Body of pancreas (tissue), 4 donors: ENCODE data around the gene WSB1. TPM values are rescaled to one million over a fixed set of nuclear protein-coding genes. Genes with fewer than 3 reads are reported as not detected.

Experiments
- ATAC-seq: fragments of 150-250 bp; one replicate; pipeline ENCODE4 v1.9.1; 2016
- DNase-seq, 4 donors: peaks; one replicate each; pipeline ENCODE4 v3.0.0-alpha.2; 2019
- H3K27ac ChIP-seq, 4 donors: fragments of 200-600 bp; sonication (generic); 1 replicate in 3 of 4; 2 replicates in 1 of 4; pipeline versions ENCODE4 v1.5.1 to v1.6.1; 2016 to 2019; ENCODE audit warnings: mild to moderate bottlenecking in 1 of 4, mixed read lengths in 1 of 4, moderate library complexity in 1 of 4
- H3K27me3 ChIP-seq, 2 donors: fragments of 200-600 bp; sonication (generic); one replicate each; pipeline ENCODE4 v1.6.0; 2016; ENCODE audit warnings: mild to moderate bottlenecking in 1 of 2
- H3K36me3 ChIP-seq, 2 donors: fragments of 200-600 bp; sonication (generic); replicated peaks in 1 of 2; 2 replicates each; pipeline ENCODE4 v1.5.1; 2016; ENCODE audit warnings: low read depth in 2 of 2; ENCODE audit not compliant: insufficient read depth in 1 of 2
- H3K4me1 ChIP-seq: fragments of 200-600 bp; sonication (generic); one replicate; pipeline ENCODE4 v1.6.0; 2016
- H3K4me3 ChIP-seq, 2 donors: fragments of 200-600 bp; sonication (generic); 1 replicate in 1 of 2; 2 replicates in 1 of 2; pipeline ENCODE4 v1.5.1; 2016 to 2019
- H3K9me3 ChIP-seq, 3 donors: fragments of 200-600 bp; sonication (generic); 1 replicate in 2 of 3; 2 replicates in 1 of 3; pipeline ENCODE4 v1.5.1; 2016
- POLR2A ChIP-seq, 3 donors: fragments of 450-650 bp; IDR thresholded peaks; one replicate each; pipeline ENCODE4 v1.6.1; 2016; ENCODE audit warnings: antibody characterized with exemption in 3 of 3, mild to moderate bottlenecking in 2 of 3
- WGBS, 2 donors: methylation state at CpG; one replicate each; pipeline ENCODE4 v1.1.5; 2017; 5-methylcytosine and 5-hydroxymethylcytosine counted together
- intact Hi-C: fragments of 100-400 bp; cut with DNase I; formaldehyde crosslinking; loops from one replicate; pipeline ENCODE4 v1.15.1; 2023
- total RNA-seq, 2 donors: library from RNA; depleted of rRNA; stranded (reverse); fragments of >200 nt; gene quantifications; one replicate each; pipeline ENCODE4 v1.1.0, GENCODE V29; 2016
- TF ChIP-seq, protein P1 (sequence below), 7 experiments: fragments of 450-650 bp in 4 of 7; fragments of 200-600 bp in 3 of 7; sonication (generic) in 3 of 7; IDR thresholded peaks; one replicate each; pipeline ENCODE4 v1.5.1; 2016 to 2019; ENCODE audit warnings: antibody characterized with exemption in 7 of 7

The WSB1 gene
- total RNA-seq, 2 donors from 2014 or later = 106 to 147 TPM

DNA sequence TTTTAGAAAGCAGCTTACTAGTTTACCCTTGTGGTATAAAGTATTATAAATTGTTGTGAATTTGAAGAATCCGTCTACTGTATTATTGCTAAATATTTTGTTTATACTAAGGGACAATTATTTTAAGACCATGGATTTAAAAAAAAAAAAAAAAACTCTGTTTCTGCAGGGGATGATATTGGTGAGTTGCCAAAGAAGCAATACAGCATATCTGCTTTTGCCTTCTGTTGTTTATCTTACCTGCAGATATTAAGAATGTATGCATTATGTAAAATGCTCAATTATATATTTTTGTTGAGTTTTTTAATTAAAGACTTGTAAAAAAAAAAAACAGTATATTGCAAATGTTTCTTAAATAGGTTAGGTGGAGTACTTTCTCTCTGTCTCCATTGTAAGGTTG lies 19.4 kb downstream of the WSB1 start:
- intact Hi-C loops = no loop called here
- TF ChIP-seq POLR2A (IDR thresholded peaks at IDR 0.05) = no peak
- TF ChIP-seq, protein P1, sequence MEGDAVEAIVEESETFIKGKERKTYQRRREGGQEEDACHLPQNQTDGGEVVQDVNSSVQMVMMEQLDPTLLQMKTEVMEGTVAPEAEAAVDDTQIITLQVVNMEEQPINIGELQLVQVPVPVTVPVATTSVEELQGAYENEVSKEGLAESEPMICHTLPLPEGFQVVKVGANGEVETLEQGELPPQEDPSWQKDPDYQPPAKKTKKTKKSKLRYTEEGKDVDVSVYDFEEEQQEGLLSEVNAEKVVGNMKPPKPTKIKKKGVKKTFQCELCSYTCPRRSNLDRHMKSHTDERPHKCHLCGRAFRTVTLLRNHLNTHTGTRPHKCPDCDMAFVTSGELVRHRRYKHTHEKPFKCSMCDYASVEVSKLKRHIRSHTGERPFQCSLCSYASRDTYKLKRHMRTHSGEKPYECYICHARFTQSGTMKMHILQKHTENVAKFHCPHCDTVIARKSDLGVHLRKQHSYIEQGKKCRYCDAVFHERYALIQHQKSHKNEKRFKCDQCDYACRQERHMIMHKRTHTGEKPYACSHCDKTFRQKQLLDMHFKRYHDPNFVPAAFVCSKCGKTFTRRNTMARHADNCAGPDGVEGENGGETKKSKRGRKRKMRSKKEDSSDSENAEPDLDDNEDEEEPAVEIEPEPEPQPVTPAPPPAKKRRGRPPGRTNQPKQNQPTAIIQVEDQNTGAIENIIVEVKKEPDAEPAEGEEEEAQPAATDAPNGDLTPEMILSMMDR (IDR thresholded peaks at IDR 0.05) = no peak
- ATAC-seq (no peak), DNase-seq (no peak)
- H3K27ac ChIP-seq = no peak overlapping the region
- no peak overlapping the region for H3K4me3 ChIP-seq
- 68 to 79% methylated on average over 1 of the region's 1 CpG for WGBS, 2 donors
- H3K9me3 ChIP-seq = no peaks in the 10 kb centered on the region
- peaks cover 11 to 29% of the 10 kb centered on the region in 2 donors for H3K36me3 ChIP-seq
- H3K27me3 ChIP-seq = no peaks in the 10 kb centered on the region
- no peaks in the 10 kb centered on the region for H3K4me1 ChIP-seq

- Histone ChIP-seq H3K27ac (no peak overlapping the region), H3K4me3 (no peak overlapping the region), H3K36me3 (peaks cover 11 to 22% of the 10 kb centered on the region in 2 donors), H3K27me3 (no peaks in the 10 kb centered on the region), H3K9me3 (no peaks in the 10 kb centered on the region), H3K4me1 (peaks cover 8% of the 10 kb centered on the region)
- ATAC-seq (no peak), DNase-seq (peak; percentile 46 to 69 (median 56))
- intact Hi-C loops = no loop called here
- WGBS, 2 donors = 40 to 45% methylated on average over 6 of the region's 6 CpGs
- TF ChIP-seq, protein P1 (IDR thresholded peaks at IDR 0.05) = no peak
- no peak for TF ChIP-seq POLR2A (IDR thresholded peaks at IDR 0.05)
These were observed 21.4 kb downstream of the WSB1 start for GRCh38 chr17:27315322-27315721.

- H3K27ac ChIP-seq = no peak overlapping the region
- no peak for ATAC-seq
These were observed 22.0 kb downstream of the WSB1 start for GRCh38 chr17:27315796-27316465.

DNA sequence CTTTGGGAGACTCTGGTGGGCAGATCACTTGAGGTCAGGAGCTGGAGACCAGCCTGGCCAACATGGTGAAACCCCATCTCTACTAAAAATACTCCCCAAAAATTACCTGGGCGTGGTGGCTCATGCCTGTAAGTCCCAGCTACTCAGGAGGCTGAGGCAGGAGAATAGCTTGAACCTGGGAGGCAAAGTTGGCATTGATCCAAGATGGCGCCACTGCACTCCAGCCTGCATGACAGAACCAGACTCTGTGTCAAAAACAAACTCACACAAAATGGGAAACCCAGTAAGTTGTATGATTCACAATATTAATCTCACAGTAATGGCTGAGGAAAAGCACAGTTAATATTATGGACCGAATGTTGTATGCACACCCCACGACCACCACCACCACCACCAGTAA lies 24.3 kb downstream of the WSB1 start:
- ATAC-seq (no peak), DNase-seq (peak in 1 of 4 donors; percentile 29)
- H3K27me3 ChIP-seq = no peaks in the 10 kb centered on the region
- H3K4me1 ChIP-seq = peaks cover 10% of the 10 kb centered on the region
- H3K4me3 ChIP-seq = no peak overlapping the region
- H3K36me3 ChIP-seq = peaks cover 0 to 11% of the 10 kb centered on the region in 2 donors
- TF ChIP-seq, protein P1 (IDR thresholded peaks at IDR 0.05) = no peak
- no peak for TF ChIP-seq POLR2A (IDR thresholded peaks at IDR 0.05)
- 77% methylated on average over 3 to 4 of the region's 4 CpGs for WGBS, 2 donors
- intact Hi-C loops = no loop called here
- no peaks in the 10 kb centered on the region for H3K9me3 ChIP-seq
- no peak overlapping the region for H3K27ac ChIP-seq

More at GRCh38 chr17:27315796-27316465, 22.0 kb downstream of the WSB1 start:
- Histone ChIP-seq H3K4me1 (peaks cover 10% of the 10 kb centered on the region), H3K27me3 (no peaks in the 10 kb centered on the region), H3K9me3 (no peaks in the 10 kb centered on the region), H3K4me3 (no peak overlapping the region), H3K36me3 (peaks cover 11 to 20% of the 10 kb centered on the region in 2 donors)
- DNase-seq = no peak
- 78 to 85% methylated on average over 7 of the region's 7 CpGs for WGBS, 2 donors
- no peak for TF ChIP-seq POLR2A (IDR thresholded peaks at IDR 0.05)
- TF ChIP-seq, protein P1 (IDR thresholded peaks at IDR 0.05) = no peak
- intact Hi-C loops = no loop called here

GRCh38 chr17:27318633-27319032 lies 24.7 kb downstream of the WSB1 start:
- H3K27me3 ChIP-seq = no peaks in the 10 kb centered on the region
- H3K4me1 ChIP-seq = peaks cover 13% of the 10 kb centered on the region
- TF ChIP-seq, protein P1 (IDR thresholded peaks at IDR 0.05) = no peak
- no peak for TF ChIP-seq POLR2A (IDR thresholded peaks at IDR 0.05)
- WGBS, 2 donors = 91 to 94% methylated on average over 6 of the region's 6 CpGs
- no peaks in the 10 kb centered on the region for H3K9me3 ChIP-seq
- ATAC-seq (no peak), DNase-seq (no peak)
- H3K4me3 ChIP-seq = no peak overlapping the region
- no peak overlapping the region for H3K27ac ChIP-seq
- intact Hi-C loops = no loop called here
- H3K36me3 ChIP-seq = peaks cover 0 to 11% of the 10 kb centered on the region in 2 donors
